Amniotic stem cell (primary cell): ENCODE results near the gene SLC1A2.

ENCODE experiments used
- DNase-seq: peaks from one replicate; lab custom pipeline; 2025; lab: John Stamatoyannopoulos, UW

SLC1A2 gene

DNA sequence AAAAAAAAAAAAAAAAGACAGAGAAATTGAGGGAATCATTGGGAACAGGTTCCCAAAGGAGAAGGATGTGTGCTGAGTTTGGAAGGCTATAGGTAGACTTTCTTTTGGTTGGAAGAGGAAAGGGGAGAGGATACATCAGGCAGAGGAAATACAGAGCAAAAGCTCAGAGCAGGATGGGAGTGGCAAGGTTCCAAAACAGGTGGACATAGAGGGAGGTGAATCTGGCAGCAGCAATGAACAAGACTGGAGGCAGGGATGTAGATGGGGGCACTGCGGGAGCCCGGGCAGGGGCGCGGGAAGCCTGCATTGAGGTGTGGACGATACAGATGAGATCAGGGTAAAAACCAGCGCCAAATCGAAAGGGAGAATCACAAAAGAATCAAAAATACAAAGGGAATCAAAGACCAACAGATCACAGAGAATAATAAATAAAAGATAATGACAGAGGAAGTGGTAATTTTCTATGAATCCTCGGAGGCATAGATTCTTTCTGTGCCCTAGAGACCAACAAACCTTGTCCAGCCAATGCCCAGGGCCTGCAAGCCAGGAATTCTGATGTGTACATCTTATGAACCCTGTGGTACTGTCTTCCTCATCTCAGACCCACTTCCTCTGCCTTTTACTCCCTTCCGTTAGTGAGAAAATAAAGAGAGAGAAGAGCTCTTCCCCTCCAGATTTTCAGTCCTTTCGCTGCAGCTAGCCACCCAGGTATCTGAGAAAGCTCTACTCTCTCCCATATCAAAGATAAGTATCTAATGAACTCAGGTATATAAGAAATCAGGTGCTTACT lies 70.3 kb downstream of the SLC1A2 start:
- no peak for DNase-seq

DNA sequence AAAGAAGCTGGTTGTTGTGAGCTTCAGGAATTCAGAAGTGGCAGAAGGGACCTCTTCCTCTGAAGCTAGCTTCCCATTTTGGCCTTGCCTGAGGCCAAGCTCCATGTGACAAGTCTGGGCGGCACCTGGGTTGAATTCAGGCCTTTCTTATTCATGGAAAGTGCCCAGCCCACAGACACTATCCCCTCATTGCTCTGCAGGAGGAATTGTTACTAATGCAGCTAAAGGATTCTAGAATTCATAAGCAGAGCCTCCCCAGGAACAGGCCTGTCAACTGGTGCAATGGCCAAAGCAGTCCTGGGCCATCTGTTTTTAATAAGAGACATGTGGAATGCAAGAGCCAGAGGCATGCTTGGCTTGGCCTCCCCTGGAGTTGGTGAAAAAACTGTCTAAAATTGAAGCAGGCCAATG lies 71.4 kb downstream of the SLC1A2 start:
- DNase-seq, result peak; percentile 61

DNA sequence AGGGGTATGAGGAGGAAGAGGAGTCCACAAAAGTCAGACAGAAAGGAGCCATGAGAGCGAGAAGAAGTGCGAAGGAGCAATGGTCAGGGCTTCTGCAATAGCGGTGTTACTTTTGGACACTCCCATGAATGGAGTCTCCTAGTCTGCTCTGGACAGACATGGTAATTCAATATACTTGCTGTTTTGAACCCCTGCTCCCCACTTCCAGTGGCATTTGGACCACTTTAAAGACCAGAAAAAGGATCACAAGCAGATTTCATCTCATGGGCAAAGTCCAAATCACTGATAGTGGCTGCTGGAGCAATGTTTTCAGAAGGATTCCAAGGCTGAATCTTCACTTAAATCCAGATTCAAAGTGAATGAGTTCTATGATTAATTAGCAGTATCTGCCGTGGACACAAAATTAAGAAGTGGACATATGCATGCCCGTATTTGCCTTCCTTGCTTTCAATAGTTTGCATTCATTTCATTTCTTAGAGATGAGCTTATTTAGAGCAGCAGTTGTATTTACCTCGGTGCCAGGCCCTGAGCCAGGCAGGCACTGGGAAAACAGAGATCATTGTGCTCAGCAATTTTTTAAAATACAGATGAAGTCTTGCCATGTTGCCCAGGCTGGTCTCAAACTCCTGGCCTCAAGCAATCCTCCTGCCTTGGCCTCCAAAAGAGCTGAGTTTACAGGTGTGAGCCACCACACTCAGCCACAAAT lies 72.0 kb downstream of the SLC1A2 start:
- DNase-seq, result no peak

DNA sequence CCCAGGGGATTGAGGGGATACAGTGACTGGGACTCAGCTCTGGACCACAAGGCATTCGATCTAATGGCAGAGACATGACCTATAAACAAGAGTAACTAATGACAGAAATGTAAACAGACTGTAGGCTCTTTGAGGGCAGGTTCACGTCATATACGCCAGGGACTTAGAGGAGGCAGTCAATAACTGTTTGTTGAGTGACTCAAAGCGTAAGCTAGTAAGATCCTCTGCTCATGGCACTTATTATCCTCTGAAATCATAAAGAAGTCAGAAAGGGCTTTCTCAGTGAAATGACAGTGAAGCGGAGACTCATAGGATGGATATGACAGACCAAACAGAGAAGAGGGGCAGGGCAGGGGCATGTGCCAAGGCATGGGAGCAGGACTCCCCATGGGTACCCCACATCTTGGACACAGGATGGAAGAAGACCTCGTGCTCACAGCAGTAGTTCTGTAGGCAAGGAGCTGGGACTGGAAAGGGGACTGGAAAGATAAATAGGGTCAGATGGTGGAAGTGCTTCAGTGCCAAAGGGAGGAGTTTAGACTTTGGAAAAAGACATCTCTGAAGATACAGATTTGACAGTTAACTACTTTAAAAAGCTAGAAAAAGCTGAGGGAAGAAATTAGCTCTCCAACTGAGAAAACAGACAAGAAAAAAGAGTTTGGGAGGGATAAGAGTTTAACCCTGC lies 72.7 kb downstream of the SLC1A2 start:
- no peak for DNase-seq

DNA sequence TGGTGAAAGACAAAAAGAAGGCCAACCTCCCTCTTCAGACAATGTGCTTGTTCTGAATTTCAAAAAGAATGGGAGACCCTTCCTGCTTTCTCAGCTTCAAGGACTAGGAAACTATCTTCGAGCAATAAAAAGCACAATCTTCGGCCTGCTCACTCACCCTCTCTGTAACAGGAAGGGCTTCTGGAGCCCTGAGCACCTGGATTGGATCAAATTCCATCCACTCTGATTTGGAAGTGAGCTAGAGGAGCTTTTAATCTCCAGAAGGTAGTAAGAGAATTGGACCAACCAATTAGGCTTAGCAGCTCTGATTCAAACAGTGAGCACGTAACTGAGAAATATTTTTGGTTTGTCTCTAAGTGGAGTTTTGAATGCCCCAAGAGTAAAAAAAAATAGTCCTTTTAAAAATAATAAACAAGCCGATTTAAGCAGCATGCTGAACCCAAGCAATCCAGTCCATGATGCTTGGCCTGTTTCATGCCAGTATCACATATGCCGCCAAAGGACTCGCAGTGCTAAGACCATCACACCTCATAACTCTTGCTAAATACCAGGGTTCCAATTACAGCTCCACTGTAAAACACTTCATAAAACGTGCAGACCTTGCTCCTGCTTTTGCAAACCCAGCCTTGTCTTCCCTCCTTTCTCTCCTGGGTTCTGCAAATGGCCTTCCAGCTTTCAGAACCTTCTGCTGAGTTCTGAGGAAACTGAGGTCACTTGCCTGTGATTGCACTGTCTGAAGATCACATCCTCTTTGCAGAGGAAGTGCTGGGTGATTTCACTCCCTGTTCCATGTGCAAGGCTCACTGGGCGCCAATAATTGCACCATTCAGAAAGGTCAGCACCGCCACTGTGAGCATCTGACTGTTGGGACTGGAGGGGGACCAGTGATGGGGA lies 74.4 kb downstream of the SLC1A2 start:
- DNase-seq, result no peak

DNA sequence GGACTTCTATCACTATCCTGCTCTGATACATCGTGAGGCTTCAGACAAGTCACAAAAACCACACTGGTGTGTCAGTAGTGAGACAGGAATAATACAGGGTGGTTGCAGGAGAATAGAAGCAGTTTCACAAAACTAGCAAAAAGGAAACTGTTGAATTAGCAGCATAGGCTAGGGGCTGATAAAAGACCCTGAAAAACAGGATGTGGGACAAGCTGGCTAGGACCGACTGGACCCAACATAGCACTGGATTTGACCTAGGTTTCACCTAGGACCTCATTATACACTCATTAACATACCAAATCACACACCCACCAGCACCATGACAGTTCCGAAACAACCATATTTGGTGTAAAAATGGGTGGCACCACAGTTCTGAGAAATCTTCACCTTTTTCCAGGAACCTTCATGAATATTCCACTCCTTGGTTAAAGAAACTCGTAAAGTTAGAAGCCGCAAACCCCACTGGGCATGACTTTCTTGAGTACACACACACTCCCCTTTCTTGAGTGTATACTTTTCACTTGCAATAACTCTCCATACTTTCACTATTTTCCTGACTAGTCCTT lies 76.2 kb downstream of the SLC1A2 start:
- no peak for DNase-seq

DNA sequence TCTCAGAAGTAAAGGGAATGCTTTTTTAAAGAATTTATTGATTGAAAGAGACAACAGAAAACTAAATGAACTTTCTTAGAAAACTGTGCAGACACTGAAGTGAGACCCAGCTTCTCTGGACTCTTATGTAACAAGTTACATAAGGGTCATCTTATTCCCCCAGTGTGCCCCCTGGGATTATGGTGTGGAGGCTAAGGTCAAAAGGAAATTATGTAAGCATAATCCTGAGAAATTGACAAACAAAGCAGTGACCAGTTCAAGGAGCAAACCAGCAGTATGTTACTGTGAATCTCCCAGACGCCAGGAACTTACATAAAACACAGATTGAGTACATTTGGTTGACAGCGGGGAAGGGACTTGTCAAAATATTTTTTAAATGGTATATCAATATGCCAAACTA lies 78.6 kb downstream of the SLC1A2 start:
- no peak for DNase-seq

DNA sequence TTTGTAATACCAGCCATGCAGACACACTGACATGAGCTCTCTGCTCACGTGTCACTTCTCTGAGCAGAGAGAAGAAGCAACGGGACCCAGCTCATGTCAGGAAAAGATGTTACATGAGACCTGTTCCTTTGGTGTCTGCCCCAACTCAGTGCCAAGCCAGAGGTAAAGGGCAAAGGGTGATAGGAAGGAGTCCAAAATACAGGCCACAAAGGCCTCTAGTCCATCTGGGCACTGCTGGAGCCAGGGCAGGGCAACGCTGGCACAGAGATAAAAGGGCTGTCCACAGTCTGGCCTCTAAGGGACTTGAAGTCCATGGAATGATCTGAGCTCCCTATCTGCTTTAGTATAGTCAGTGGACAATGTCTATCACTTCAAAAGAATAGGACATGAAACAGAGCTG lies 79.3 kb downstream of the SLC1A2 start:
- DNase-seq, result no peak

DNA sequence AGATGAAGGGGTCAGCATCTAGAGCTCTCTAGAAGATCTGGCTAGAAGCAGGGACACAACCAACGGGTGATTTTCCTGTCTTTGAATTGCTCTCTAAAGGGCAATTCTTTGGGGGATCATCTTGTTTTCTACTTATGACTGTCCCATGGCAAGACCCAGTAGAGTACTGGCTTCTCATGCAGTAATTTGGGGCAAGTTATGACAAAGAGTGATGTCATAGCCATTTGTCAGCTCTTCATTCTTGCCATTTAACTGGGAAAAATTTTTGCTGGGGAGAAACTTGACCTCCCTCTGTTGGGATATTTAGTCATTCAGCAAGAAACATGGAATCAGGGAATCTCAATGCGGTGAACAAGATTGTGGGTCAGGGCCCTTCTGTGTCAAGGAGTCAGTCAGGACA lies 80.4 kb downstream of the SLC1A2 start:
- no peak for DNase-seq

DNA sequence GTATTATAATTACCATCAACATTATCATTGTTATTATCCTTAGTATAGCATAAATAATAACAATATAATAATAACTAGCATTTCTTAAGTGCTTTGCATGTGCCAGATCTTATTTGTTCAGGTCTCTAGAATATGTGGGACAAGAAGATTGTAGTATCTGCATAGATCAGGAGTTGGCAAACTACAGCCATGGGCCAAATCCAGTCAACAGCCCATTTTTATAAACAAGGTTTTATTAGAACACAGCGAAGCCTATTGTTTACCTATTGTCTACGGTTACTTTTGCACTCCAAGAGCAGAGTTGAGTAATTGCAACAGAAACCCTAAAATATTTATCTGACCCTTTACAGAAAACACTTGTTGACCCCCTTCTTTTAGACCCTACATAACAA lies 81.4 kb downstream of the SLC1A2 start:
- DNase-seq, result no peak

DNA sequence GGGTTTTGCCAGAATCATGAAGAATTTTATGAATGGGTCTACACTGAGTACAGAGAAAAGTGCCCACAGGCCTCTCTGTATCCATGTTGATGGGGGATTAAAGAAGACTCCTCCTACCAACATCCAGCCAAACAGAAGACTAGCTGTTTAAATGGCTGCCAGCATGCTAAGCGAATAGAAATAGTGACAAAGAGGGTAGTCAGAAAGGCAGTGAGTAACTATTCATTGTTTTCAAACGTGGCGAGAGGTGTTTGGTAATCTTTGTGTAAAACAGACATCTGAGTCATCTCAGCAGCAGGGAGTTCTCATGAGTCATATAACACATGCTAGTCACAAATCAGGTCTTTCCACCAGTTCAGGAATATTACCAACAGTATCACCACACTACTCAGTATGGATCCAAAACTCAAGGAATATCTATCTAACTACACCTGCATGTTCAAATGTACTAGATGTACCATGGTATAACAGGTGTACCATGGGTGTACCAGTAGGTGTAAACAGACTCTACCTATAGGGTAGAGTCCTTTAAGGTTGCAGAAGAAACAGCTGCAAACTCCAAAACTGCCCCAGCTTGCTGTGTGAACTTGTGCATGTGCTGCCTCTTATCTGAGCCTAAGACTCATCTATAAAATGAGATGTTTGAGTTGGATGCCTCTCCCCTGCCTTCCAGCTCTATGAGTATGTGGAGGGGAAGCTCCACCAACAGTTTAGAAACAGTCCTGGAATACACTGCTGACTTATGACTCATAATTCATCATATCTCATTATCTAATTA lies 82.0 kb downstream of the SLC1A2 start:
- peak; percentile 90 for DNase-seq

DNA sequence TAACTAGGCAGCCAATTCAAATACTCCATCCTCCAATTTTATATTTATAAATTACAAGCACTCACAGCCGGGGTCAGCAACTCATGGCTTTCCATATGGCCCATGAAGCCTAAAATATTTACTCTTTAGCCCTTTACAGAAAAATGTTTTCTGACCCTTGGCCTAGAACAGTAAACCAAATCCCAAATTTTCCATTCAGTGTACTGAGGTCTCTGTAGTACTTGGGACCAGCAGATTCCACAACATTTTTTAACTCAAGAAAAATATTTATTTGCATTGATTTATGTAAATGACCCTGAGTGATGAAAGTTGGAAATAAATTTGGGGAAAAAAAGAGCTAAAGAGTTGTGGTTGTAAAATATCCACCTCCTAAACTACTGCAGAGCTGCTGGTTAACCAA lies 82.6 kb downstream of the SLC1A2 start:
- no peak for DNase-seq

DNA sequence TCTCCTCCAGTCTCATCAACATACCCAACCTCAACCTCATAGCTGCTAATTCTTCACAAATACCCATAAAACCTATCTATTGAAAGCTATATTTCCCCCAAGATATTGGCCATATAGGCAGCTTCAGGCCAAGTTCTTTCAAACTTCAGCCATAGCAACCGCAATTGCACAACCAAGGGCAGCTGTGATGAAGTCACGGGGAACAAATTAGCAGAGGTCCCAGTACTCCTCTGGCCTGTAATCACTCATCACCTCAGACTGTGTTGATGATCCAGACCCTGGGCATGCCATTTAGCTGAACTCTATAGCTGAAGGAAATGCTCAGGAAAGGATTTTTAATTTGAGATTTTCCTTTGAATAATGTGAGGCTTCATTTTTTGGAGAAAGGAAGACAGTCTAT lies 84.1 kb downstream of the SLC1A2 start:
- DNase-seq, result no peak

DNA sequence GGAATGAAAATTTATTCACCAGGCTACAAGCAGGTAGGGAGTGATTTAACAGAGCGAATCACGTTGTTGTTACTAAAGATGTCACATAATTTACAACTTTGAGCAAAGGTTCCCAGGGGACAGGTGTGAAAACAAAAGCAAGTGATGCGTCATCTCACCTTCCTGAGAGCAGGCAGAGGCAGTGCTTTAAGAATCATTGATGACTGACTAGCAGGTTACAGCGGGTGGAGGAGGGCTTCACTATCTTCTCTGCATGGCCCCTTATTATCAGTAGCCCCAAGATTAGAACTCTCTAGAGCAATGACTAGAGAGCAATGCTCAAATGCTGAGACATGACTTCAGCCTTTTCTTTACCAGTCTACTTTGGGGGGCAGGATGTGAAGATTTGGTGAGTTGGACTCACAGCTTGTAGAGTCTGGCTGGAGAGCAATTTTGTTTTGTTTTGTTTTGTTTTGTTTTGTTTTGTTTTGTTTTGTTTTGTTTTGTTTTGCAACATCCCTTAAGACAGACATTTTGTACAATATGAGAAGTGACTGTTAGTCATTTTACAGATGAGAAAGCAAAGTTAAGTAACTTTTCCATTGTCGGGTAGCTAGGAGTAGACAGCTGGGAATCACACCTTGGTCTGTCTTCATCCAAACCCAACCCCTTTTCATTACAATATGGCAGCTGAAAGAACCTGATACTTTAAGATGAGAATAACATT lies 84.8 kb downstream of the SLC1A2 start:
- DNase-seq, result no peak

DNA sequence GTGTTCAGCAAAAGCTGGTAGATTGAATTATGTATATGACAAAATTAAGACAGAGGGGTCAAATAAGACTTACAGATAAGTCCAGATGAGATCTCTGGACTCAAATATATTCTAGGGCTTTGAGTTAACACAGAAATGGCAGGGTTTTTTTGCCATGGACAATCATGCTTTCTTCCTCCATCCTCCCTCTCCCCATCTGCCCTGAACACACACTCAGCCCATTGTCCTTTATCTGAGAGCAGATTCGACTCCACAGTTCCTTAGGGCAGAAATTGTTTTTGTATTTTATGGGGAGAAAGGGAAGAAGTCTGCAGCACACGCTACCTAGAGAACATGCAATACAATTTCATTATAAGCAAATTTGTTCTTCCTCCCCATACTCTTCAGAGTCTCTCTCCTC lies 86.8 kb downstream of the SLC1A2 start:
- DNase-seq, result no peak

DNA sequence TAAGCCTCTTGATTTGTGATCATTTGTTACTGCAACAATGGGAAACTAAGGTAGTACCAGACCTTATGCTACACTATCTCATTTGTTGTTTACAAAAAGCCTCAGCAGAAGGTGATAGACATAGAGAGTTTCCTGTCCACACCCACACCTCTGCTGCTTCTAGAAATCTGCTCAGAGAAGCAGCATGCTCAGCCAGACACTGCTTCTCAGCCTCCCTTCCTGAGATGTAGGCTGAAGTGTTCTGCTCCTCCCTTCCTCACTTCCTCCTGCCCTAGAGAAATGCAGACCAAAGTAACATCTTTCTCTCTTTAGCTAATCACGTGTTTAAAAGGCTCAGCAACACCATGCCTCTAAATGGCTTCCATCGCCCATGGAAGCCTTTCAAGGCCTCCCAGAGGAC lies 88.4 kb downstream of the SLC1A2 start:
- no peak for DNase-seq

DNA sequence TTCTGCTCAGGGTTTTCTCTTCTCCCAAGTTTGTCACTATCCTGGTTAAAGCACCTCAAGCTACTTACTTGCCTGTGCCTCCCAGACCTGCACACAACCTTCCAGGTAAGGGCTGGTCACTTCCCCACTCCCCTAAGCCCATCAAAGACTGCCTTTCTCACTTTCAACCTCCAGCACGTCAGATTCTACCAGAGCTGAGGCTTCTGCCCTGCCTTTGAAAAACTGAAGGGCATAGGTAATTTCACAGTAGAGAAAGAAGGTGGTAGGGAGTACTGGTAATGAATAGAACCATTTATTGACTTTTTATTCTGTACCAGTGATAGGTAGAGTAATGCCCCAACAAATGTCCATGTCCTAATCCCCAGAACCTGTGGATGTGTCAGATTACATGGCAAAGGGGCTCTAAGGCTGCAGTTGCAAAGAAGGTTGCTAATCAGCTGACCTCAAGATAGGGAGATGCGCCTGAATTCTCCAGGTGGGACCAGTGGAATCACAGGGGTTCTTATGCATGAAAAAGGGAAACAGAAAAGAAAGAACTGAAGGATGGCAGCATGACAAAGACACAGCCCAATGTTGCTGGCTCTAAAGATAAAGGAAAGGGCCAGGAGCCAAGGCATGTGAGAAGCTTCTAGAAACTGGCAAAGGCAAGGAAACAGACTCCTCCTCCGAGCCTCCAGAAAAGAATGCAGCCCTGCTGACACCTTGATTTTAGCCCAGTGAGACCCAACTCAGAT lies 89.0 kb downstream of the SLC1A2 start:
- DNase-seq, result no peak

DNA sequence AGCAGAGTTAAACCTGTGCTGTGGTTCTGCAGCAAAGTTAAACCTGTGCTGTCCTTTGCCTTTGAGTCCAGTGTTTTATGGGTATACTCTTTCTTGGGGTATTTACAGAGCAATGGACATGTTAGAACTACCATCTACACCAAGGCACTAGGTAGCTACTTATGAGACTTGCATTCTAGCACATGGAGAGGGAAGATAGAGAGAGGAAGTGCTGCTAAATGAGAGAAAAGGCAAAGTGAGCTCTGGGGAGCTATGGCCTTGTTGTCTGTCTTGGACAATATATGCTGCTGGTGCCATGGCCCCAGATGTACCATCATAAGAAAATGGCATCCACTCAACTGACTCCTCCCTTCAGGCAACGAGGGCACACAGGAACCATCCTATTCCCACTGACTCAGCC lies 91.5 kb downstream of the SLC1A2 start:
- no peak for DNase-seq

DNA sequence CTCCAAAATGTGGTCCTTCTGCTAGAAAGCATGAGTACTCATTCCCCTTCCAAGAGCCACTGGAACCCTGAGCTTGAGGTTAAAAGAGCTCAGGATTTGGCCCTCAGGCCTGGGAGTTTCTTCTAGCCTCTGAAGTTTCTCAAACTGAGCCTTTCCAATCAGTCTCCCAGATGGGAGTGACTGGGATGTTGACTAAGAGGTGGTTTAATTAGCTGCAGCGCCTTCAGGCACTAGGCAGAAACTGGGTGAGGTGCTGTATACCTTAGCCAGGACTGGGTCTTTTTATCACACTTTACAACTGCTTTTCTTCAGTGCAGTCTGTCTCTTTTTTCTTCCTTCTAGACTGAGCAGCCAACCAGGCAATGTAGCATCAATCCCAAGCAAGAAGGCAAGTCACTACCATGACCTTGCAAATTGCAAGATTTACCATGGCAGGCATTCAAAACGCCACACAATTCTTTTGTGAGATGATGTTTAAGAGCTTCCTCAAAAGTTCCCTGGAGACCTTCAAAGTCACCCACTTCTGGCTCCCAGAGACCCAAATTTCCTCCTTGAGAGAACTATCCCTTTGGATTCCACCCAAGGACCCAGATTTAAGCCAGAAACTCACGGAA lies 93.0 kb downstream of the SLC1A2 start:
- no peak for DNase-seq
